GM12872 (cell line): ENCODE data around the gene ARPC1B.

Source experiments
- CTCF ChIP-seq: IDR thresholded peaks from 3 replicates; pipeline ENCODE4 v1.5.1; 2011; ENCODE audit warnings: low read depth, mild to moderate bottlenecking, low read length, moderate library complexity; ENCODE audit not compliant: insufficient read depth

ARPC1B gene

GRCh38 chr7:99383203-99383602, 8.7 kb downstream of the ARPC1B start:
- TF ChIP-seq CTCF, result no peak

GRCh38 chr7:99383791-99384370, 9.4 kb downstream of the ARPC1B start:
- TF ChIP-seq CTCF, result no peak

- TF ChIP-seq CTCF, result no peak
These were observed 10.0 kb downstream of the ARPC1B start for GRCh38 chr7:99384523-99384922.

- no peak for TF ChIP-seq CTCF
These were observed 11.0 kb downstream of the ARPC1B start for GRCh38 chr7:99385564-99385963.

- TF ChIP-seq CTCF, result peak; percentile 48
These were observed 12.2 kb downstream of the ARPC1B start for GRCh38 chr7:99386584-99387238.

- no peak for TF ChIP-seq CTCF
These were observed 13.4 kb downstream of the ARPC1B start for GRCh38 chr7:99387912-99388311.

- TF ChIP-seq CTCF, result no peak
These were observed 15.2 kb downstream of the ARPC1B start for GRCh38 chr7:99389772-99390171.
